HS-27A (cell line): Measurements from ENCODE around the gene FOXN1.

ENCODE experiments used
- DNase-seq: peaks from one replicate; pipeline ENCODE4 v3.0.0-alpha.2; 2012; ENCODE audit warnings: low read depth, missing footprints

Gene FOXN1

GRCh38 chr17:28547096-28547622 lies 41.0 kb downstream of the FOXN1 start:
- no peak for DNase-seq

GRCh38 chr17:28547623-28548416 lies 41.7 kb downstream of the FOXN1 start:
- DNase-seq = peak; percentile 26

- no peak for DNase-seq
These were observed 42.4 kb downstream of the FOXN1 start for GRCh38 chr17:28548417-28549130.

GRCh38 chr17:28549236-28550132 lies 43.3 kb downstream of the FOXN1 start:
- DNase-seq = no peak

- DNase-seq = no peak
These were observed 44.7 kb downstream of the FOXN1 start for GRCh38 chr17:28550858-28551257.

- no peak for DNase-seq
These were observed 45.5 kb downstream of the FOXN1 start for GRCh38 chr17:28551421-28552175.

GRCh38 chr17:28552176-28552999 lies 46.2 kb downstream of the FOXN1 start, which contains the start of gene UNC119:
Gene UNC119 (minus strand): TSS chr17:28552624. CDS start chr17:28552557, 67 bp downstream.
- no peak for DNase-seq

GRCh38 chr17:28553000-28553505 lies 46.9 kb downstream of the FOXN1 start:
- no peak for DNase-seq

- no peak for DNase-seq
These were observed 48.4 kb downstream of the FOXN1 start for GRCh38 chr17:28554565-28554964.

- DNase-seq = no peak
These were observed 48.9 kb downstream of the FOXN1 start for GRCh38 chr17:28555022-28555421.

- peak; percentile 55 for DNase-seq
These were observed 57.3 kb downstream of the FOXN1 start for GRCh38 chr17:28563475-28563874.

- DNase-seq = no peak
These were observed 61.5 kb downstream of the FOXN1 start for GRCh38 chr17:28567604-28568003.

- no peak for DNase-seq
These were observed 63.3 kb downstream of the FOXN1 start for GRCh38 chr17:28569446-28569845.

- no peak for DNase-seq
These were observed 64.7 kb downstream of the FOXN1 start for GRCh38 chr17:28570716-28571360.

GRCh38 chr17:28571361-28572122 lies 65.4 kb downstream of the FOXN1 start, which contains the start of gene PIGS:
Gene PIGS (minus strand): TSS chr17:28571524. CDS start chr17:28571496, 28 bp downstream.
- DNase-seq = peak; percentile 42

GRCh38 chr17:28572259-28573039 lies 66.3 kb downstream of the FOXN1 start:
- DNase-seq = no peak

GRCh38 chr17:28573040-28573380 lies 66.9 kb downstream of the FOXN1 start:
- no peak for DNase-seq

GRCh38 chr17:28573521-28573920 lies 67.4 kb downstream of the FOXN1 start:
- no peak for DNase-seq
